Neural cell (in vitro differentiated cells): ENCODE measurements around the gene EEF2K. TPM values are rescaled to one million over a fixed set of nuclear protein-coding genes. Genes with fewer than 3 reads are reported as not detected.

ENCODE experiments used
- H2AFZ ChIP-seq: fragments of 200-600, 300-800 bp; sonication (generic), shearing (Covaris generic); 2 replicates; pipeline ENCODE4 v1.6.0; 2014; ENCODE audit warnings: low read depth, mild to moderate bottlenecking, antibody characterized with exemption, low read length, moderate library complexity
- H3F3A ChIP-seq: fragments of 200-600 bp; shearing (Covaris generic); 2 replicates; pipeline ENCODE4 v1.6.1; 2016; ENCODE audit warnings: mild to moderate bottlenecking, moderate library complexity, mixed read lengths, antibody characterized with exemption, low read length; ENCODE audit not compliant: insufficient read depth, poor library complexity, severe bottlenecking
- H3K27ac ChIP-seq: fragments of 200-600, 300-800 bp; sonication (generic), shearing (Covaris generic); 2 replicates; pipeline ENCODE4 v1.5.1; 2014; ENCODE audit warnings: mild to moderate bottlenecking, low read length, moderate library complexity
- H3K27me3 ChIP-seq: fragments of 300-800, 200-600 bp; sonication (generic), shearing (Covaris generic); 2 replicates; pipeline ENCODE4 v1.6.0; 2014; ENCODE audit warnings: mild to moderate bottlenecking, low read depth, low read length, moderate library complexity; ENCODE audit not compliant: insufficient read depth
- H3K36me3 ChIP-seq: fragments of 300-800, 200-600 bp; sonication (generic), shearing (Covaris generic); 2 replicates; pipeline ENCODE4 v1.5.1; 2014; ENCODE audit warnings: mild to moderate bottlenecking, antibody characterized with exemption, low read length, moderate library complexity; ENCODE audit not compliant: insufficient read depth
- H3K4me2 ChIP-seq: fragments of 300-800, 200-600 bp; sonication (generic), shearing (Covaris generic); 2 replicates; pipeline ENCODE4 v1.6.0; 2014; ENCODE audit warnings: mild to moderate bottlenecking, low read length
- H3K4me3 ChIP-seq: fragments of 300-800, 200-600 bp; sonication (generic), shearing (Covaris generic); 2 replicates; pipeline ENCODE4 v1.5.1; 2014; ENCODE audit warnings: mild to moderate bottlenecking, low read length, moderate library complexity
- H3K79me2 ChIP-seq: fragments of 200-600 bp; shearing (Covaris generic); replicated peaks from 2 replicates; pipeline ENCODE4 v1.6.0; 2014; ENCODE audit warnings: mild to moderate bottlenecking, low read length, moderate library complexity; ENCODE audit not compliant: insufficient read depth
- H3K9ac ChIP-seq: fragments of 300-800, 200-600 bp; sonication (generic), shearing (Covaris generic); 2 replicates; pipeline ENCODE4 v1.6.1; 2016; ENCODE audit warnings: mild to moderate bottlenecking, low read length, mixed read lengths
- H3K9me2 ChIP-seq: fragments of 200-600 bp; shearing (Covaris generic); 2 replicates; pipeline ENCODE4 v1.6.1; 2016; ENCODE audit warnings: mild to moderate bottlenecking, low read length, mixed read lengths; ENCODE audit not compliant: insufficient read depth
- H3K9me3 ChIP-seq: fragments of 200-600, 300-800 bp; sonication (generic), shearing (Covaris generic); 2 replicates; pipeline ENCODE4 v1.6.1; 2016; ENCODE audit warnings: mild to moderate bottlenecking, mixed run types, low read length, moderate library complexity, mixed read lengths
- H4K20me1 ChIP-seq: fragments of 200-600 bp; shearing (Covaris generic); 2 replicates; pipeline ENCODE4 v1.6.1; 2016; ENCODE audit warnings: mild to moderate bottlenecking, mixed run types; ENCODE audit not compliant: insufficient read depth
- CTCF ChIP-seq: fragments of 450-650 bp; IDR thresholded peaks from 2 replicates; pipeline ENCODE4 v1.5.1; 2014; ENCODE audit warnings: antibody characterized with exemption, mild to moderate bottlenecking, moderate library complexity; ENCODE audit not compliant: poor library complexity, severe bottlenecking
- EP300 ChIP-seq: fragments of 450-650 bp; conservative IDR thresholded peaks from 2 replicates; pipeline ENCODE4 v1.6.1; 2014; ENCODE audit warnings: antibody characterized with exemption, mild to moderate bottlenecking, moderate library complexity; ENCODE audit not compliant: poor library complexity, severe bottlenecking
- EZH2 ChIP-seq: fragments of 200-600, 300-800 bp; shearing (Covaris generic), sonication (generic); IDR thresholded peaks from 2 replicates; pipeline ENCODE4 v1.6.1; 2014; ENCODE audit warnings: antibody characterized with exemption, low read length, borderline replicate concordance, mild to moderate bottlenecking; ENCODE audit not compliant: insufficient read depth, poor library complexity, severe bottlenecking
- MXI1 ChIP-seq: fragments of 450-650 bp; conservative IDR thresholded peaks from 2 replicates; pipeline ENCODE4 v1.6.1; 2014; ENCODE audit warnings: antibody characterized with exemption, mild to moderate bottlenecking; ENCODE audit not compliant: poor library complexity, severe bottlenecking
- POLR2AphosphoS5 ChIP-seq: IDR thresholded peaks from 2 replicates; pipeline ENCODE4 v1.6.1; 2012
- RAD21 ChIP-seq: fragments of 450-650 bp; conservative IDR thresholded peaks from 2 replicates; pipeline ENCODE4 v1.6.1; 2014; ENCODE audit warnings: antibody characterized with exemption, mild to moderate bottlenecking, moderate library complexity
- REST ChIP-seq: IDR thresholded peaks from 2 replicates; pipeline ENCODE4 v1.6.1; 2012; ENCODE audit warnings: borderline replicate concordance
- SMC3 ChIP-seq: fragments of 450-650 bp; conservative IDR thresholded peaks from 2 replicates; pipeline ENCODE4 v1.6.1; 2014; ENCODE audit warnings: antibody characterized with exemption, mild to moderate bottlenecking, moderate library complexity; ENCODE audit not compliant: poor library complexity
- TAF1 ChIP-seq: IDR thresholded peaks from 2 replicates; pipeline ENCODE4 v1.6.1; 2012; ENCODE audit warnings: low read depth
- polyA plus RNA-seq: library from polyadenylated mRNA; depleted of rRNA; stranded (reverse); fragments of >200 nt; gene quantifications from 2 replicates; pipeline ENCODE4 v1.2.3, GENCODE V29; 2014

The EEF2K gene
- polyA plus RNA-seq, 1 donor from 2014 or later: 7.2 TPM

- peak overlapping the region; percentile 98 for H3K4me3 ChIP-seq
- no peaks in the 10 kb centered on the region for H3K9me3 ChIP-seq
- no peaks in the 10 kb centered on the region for H4K20me1 ChIP-seq
- no peaks in the 10 kb centered on the region for H3K79me2 ChIP-seq
- no peaks in the 10 kb centered on the region for H3K27me3 ChIP-seq
- no peak overlapping the region for H3K27ac ChIP-seq
- peak overlapping the region; percentile 73 for H3K9ac ChIP-seq
- H3F3A ChIP-seq: no peaks in the 10 kb centered on the region
- H3K36me3 ChIP-seq: no peaks in the 10 kb centered on the region
- H2AFZ ChIP-seq: peak overlapping the region; percentile 94
- peak overlapping the region; percentile 56 for H3K4me2 ChIP-seq
- H3K9me2 ChIP-seq: no peaks in the 10 kb centered on the region
- TF ChIP-seq SMC3: no peak
- TF ChIP-seq TAF1: no peak
- TF ChIP-seq EZH2: no peak
- TF ChIP-seq REST: no peak
- no peak for TF ChIP-seq CTCF
- TF ChIP-seq MXI1: no peak
- TF ChIP-seq RAD21: no peak
These were observed 1.0 kb downstream of the EEF2K start for GRCh38 chr16:22206842-22207714.

GRCh38 chr16:22207715-22208360 lies 1.8 kb downstream of the EEF2K start:
- Histone ChIP-seq H3K9me3 (no peaks in the 10 kb centered on the region), H3F3A (no peaks in the 10 kb centered on the region), H3K36me3 (no peaks in the 10 kb centered on the region), H4K20me1 (no peaks in the 10 kb centered on the region), H3K79me2 (no peaks in the 10 kb centered on the region), H3K9me2 (no peaks in the 10 kb centered on the region), H3K4me2 (no peak overlapping the region), H3K9ac (no peak overlapping the region), H3K4me3 (peak overlapping the region; percentile 98), H3K27ac (no peak overlapping the region), H3K27me3 (no peaks in the 10 kb centered on the region), H2AFZ (no peak overlapping the region)
- no peak for TF ChIP-seq REST
- TF ChIP-seq SMC3: no peak
- TF ChIP-seq MXI1: no peak
- TF ChIP-seq TAF1: no peak
- TF ChIP-seq EZH2: no peak
- TF ChIP-seq POLR2AphosphoS5: no peak
- no peak for TF ChIP-seq EP300
- TF ChIP-seq RAD21: no peak
- no peak for TF ChIP-seq CTCF
